A673 (cell line): ENCODE results near the gene ITPRIPL2.

ENCODE experiments used
- CTCF ChIP-seq: fragments of 300-800, 200-600 bp; sonication (generic); conservative IDR thresholded peaks from 2 replicates; pipeline ENCODE4 v1.5.1; 2017; ENCODE audit warnings: low read depth, mild to moderate bottlenecking, antibody characterized with exemption, low read length, moderate library complexity, mixed read lengths
- EZH2 ChIP-seq: fragments of 200-600 bp; sonication (generic); IDR thresholded peaks from 2 replicates; pipeline ENCODE4 v1.6.1; 2017; ENCODE audit warnings: borderline replicate concordance, low read depth, mild to moderate bottlenecking, mixed read lengths, antibody characterized with exemption, low read length; ENCODE audit not compliant: poor library complexity, severe bottlenecking

- TF ChIP-seq CTCF = no peak
- no peak for TF ChIP-seq EZH2
Observed at GRCh38 chr16:19140396-19140795, 26.6 kb downstream of the ITPRIPL2 start.
